IMR-90 (cell line): ENCODE results near the gene SH3RF3. TPM values are rescaled to one million over a fixed set of nuclear protein-coding genes. Genes with fewer than 3 reads are reported as not detected.

ENCODE experiments used
- ATAC-seq: fragments of 200-7000 bp; cut with Tn5 transposase; 2 replicates; pipeline ENCODE4 v1.9.1; 2020; ENCODE audit warnings: low read depth, mild to moderate bottlenecking, moderate library complexity
- BruUV-seq: library from RNA; stranded (reverse); fragments of 400-500 nt; replicated peaks from 2 replicates; lab custom pipeline; 2021; lab: Mats Ljungman, UMichigan
- CTCF ChIA-PET: fragments of 300-600 bp; formaldehyde crosslinking; extraction: SDS; loops from one replicate; lab custom pipeline; 2021; ENCODE audit warnings: antibody characterized with exemption; lab: Yijun Ruan, JAX
- POLR2A ChIA-PET: fragments of 300-600 bp; sonication (Branson Sonifier 250); formaldehyde crosslinking; loops from one replicate; lab custom pipeline; 2022; ENCODE audit warnings: antibody characterized with exemption; ENCODE audit not compliant: unreplicated experiment; lab: Charles Lee
- DNase-seq: peaks from one replicate; pipeline ENCODE4 v3.0.0; 2013
- H2AFZ ChIP-seq: replicated peaks from 2 replicates; pipeline ENCODE3; 2013; ENCODE audit warnings: low read length, mild to moderate bottlenecking; ENCODE audit not compliant: poor library complexity
- H2AK5ac ChIP-seq: 2 replicates; pipeline ENCODE4 v1.6.1; 2013; ENCODE audit warnings: low read depth, low read length, inconsistent platforms
- H2AK9ac ChIP-seq: replicated peaks from 2 replicates; pipeline ENCODE3; 2013; ENCODE audit warnings: mild to moderate bottlenecking, low read depth, low read length, moderate library complexity; ENCODE audit not compliant: poor library complexity
- H2BK120ac ChIP-seq: 2 replicates; pipeline ENCODE4 v1.6.1; 2013; ENCODE audit warnings: low read depth, low read length, inconsistent platforms
- H2BK15ac ChIP-seq: 3 replicates; pipeline ENCODE4 v1.6.1; 2013; ENCODE audit warnings: low read depth, low read length, inconsistent platforms
- H2BK20ac ChIP-seq: 2 replicates; pipeline ENCODE4 v1.6.1; 2013; ENCODE audit warnings: low read depth, mild to moderate bottlenecking, inconsistent platforms, low read length, moderate library complexity
- H2BK5ac ChIP-seq: 2 replicates; pipeline ENCODE4 v1.6.1; 2013; ENCODE audit warnings: mild to moderate bottlenecking, low read depth, low read length, inconsistent platforms; ENCODE audit not compliant: poor library complexity, severe bottlenecking
- H3K14ac ChIP-seq: replicated peaks from 2 replicates; pipeline ENCODE4 v1.6.1; 2013; ENCODE audit warnings: low read depth, low read length, inconsistent platforms
- H3K18ac ChIP-seq: 2 replicates; pipeline ENCODE4 v1.6.1; 2013; ENCODE audit warnings: low read depth, low read length, control low read depth
- H3K23ac ChIP-seq: 2 replicates; pipeline ENCODE4 v1.6.1; 2013; ENCODE audit warnings: low read depth, low read length, inconsistent platforms
- H3K27ac ChIP-seq: 2 replicates; pipeline ENCODE4 v1.5.1; 2013; ENCODE audit warnings: mild to moderate bottlenecking, control low read depth, low read length; ENCODE audit not compliant: insufficient read depth
- H3K27me3 ChIP-seq: 2 replicates; pipeline ENCODE4 v1.6.1; 2013; ENCODE audit warnings: low read length; ENCODE audit not compliant: control insufficient read depth, insufficient read depth
- H3K36me3 ChIP-seq: 2 replicates; pipeline ENCODE4 v1.6.1; 2013; ENCODE audit warnings: low read length, mixed read lengths; ENCODE audit not compliant: control insufficient read depth, insufficient read depth
- H3K4ac ChIP-seq: 2 replicates; pipeline ENCODE4 v1.6.1; 2013; ENCODE audit warnings: low read depth, low read length, inconsistent platforms
- H3K4me1 ChIP-seq: 2 replicates; pipeline ENCODE4 v1.6.1; 2013; ENCODE audit warnings: low read length, mixed read lengths; ENCODE audit not compliant: control insufficient read depth, insufficient read depth
- H3K4me2 ChIP-seq: 2 replicates; pipeline ENCODE4 v1.6.1; 2013; ENCODE audit warnings: low read depth, mild to moderate bottlenecking, control low read depth, low read length, moderate library complexity
- H3K4me3 ChIP-seq: 2 replicates; pipeline ENCODE4 v1.5.1; 2013; ENCODE audit warnings: low read depth, mild to moderate bottlenecking, control low read depth, low read length, moderate library complexity; ENCODE audit not compliant: insufficient read depth
- H3K56ac ChIP-seq: 2 replicates; pipeline ENCODE4 v1.6.1; 2013; ENCODE audit warnings: low read length, inconsistent platforms; ENCODE audit not compliant: insufficient read depth; ENCODE audit errors: extremely low read depth
- H3K79me1 ChIP-seq, 2 experiments: 2 replicates each; pipeline ENCODE4 v1.6.1; 2013; ENCODE audit warnings: low read length in 2 of 2, inconsistent platforms in 1 of 2, low read depth in 1 of 2
- H3K9ac ChIP-seq: 2 replicates; pipeline ENCODE4 v1.6.1; 2013; ENCODE audit warnings: low read depth, low read length, control low read depth
- H3K9me1 ChIP-seq: 2 replicates; pipeline ENCODE4 v1.6.1; 2013; ENCODE audit warnings: low read length, inconsistent platforms; ENCODE audit not compliant: insufficient read depth
- H3K9me3 ChIP-seq: 2 replicates; pipeline ENCODE4 v1.6.1; 2013; ENCODE audit warnings: low read length; ENCODE audit not compliant: control insufficient read depth, insufficient read depth
- H4K20me1 ChIP-seq: 2 replicates; pipeline ENCODE4 v1.6.1; 2013; ENCODE audit warnings: low read length, inconsistent platforms; ENCODE audit not compliant: insufficient read depth
- H4K5ac ChIP-seq: 2 replicates; pipeline ENCODE4 v1.6.1; 2013; ENCODE audit warnings: mild to moderate bottlenecking, low read depth, low read length, control low read depth
- H4K8ac ChIP-seq, 2 experiments: 2 replicates each; pipeline ENCODE4 v1.6.1; 2013; ENCODE audit warnings: low read depth in 2 of 2, low read length in 2 of 2, control low read depth in 1 of 2, inconsistent platforms in 1 of 2
- H4K91ac ChIP-seq: 2 replicates; pipeline ENCODE4 v1.6.1; 2013; ENCODE audit warnings: low read depth, low read length, inconsistent platforms; ENCODE audit not compliant: insufficient read depth
- BHLHE40 ChIP-seq: fragments of 150-350 bp; IDR thresholded peaks from 2 replicates; pipeline ENCODE4 v1.6.1; 2016; ENCODE audit warnings: mild to moderate bottlenecking, low read depth, low read length
- CEBPB ChIP-seq: IDR thresholded peaks from 2 replicates; pipeline ENCODE4 v1.6.1; 2012; ENCODE audit warnings: low read depth, low read length, improper control_type of control experiment
- CHD1 ChIP-seq: IDR thresholded peaks from 2 replicates; pipeline ENCODE4 v1.6.1; 2012; ENCODE audit warnings: low read depth, low read length, improper control_type of control experiment
- FOS ChIP-seq: fragments of 150-350 bp; IDR thresholded peaks from 2 replicates; pipeline ENCODE4 v1.6.1; 2016; ENCODE audit warnings: low read depth, low read length
- MAFK ChIP-seq: IDR thresholded peaks from 2 replicates; pipeline ENCODE4 v1.6.1; 2012; ENCODE audit warnings: low read depth, low read length, improper control_type of control experiment
- MAZ ChIP-seq: IDR thresholded peaks from 2 replicates; pipeline ENCODE4 v1.6.1; 2012; ENCODE audit warnings: low read depth, mild to moderate bottlenecking, low read length, improper control_type of control experiment, moderate library complexity, borderline replicate concordance
- MXI1 ChIP-seq: IDR thresholded peaks from 2 replicates; pipeline ENCODE4 v1.6.1; 2012; ENCODE audit warnings: low read depth, mild to moderate bottlenecking, low read length, moderate library complexity, borderline replicate concordance
- NFE2L2 ChIP-seq: fragments of 150-350 bp; IDR thresholded peaks from 2 replicates; pipeline ENCODE4 v1.6.1; 2016; ENCODE audit warnings: low read depth, mild to moderate bottlenecking, low read length
- RCOR1 ChIP-seq: IDR thresholded peaks from 2 replicates; pipeline ENCODE4 v1.6.1; 2012; ENCODE audit warnings: mild to moderate bottlenecking, low read length, improper control_type of control experiment; ENCODE audit not compliant: insufficient replicate concordance
- RFX5 ChIP-seq: IDR thresholded peaks from 2 replicates; pipeline ENCODE4 v1.8.0; 2012; ENCODE audit warnings: low read depth, mild to moderate bottlenecking, low read length, moderate library complexity
- SMC3 ChIP-seq: fragments of 150-350 bp; IDR thresholded peaks from 2 replicates; pipeline ENCODE4 v1.6.1; 2016; ENCODE audit warnings: low read depth, mild to moderate bottlenecking, antibody characterized with exemption, low read length, moderate library complexity
- WGBS, 2 experiments: methylation state at CpG; one replicate each; pipeline versions ENCODE4 v1.1.5 to v1.1.7; 2013; ENCODE audit warnings: missing lambda C conversion rate in 2 of 2; ENCODE audit not compliant: insufficient read length in 1 of 2; ENCODE audit errors: extremely low coverage in 2 of 2; 5-methylcytosine and 5-hydroxymethylcytosine counted together
- dilution Hi-C: fragments of 300-500 bp; cut with HindIII; formaldehyde crosslinking; loops from one replicate; pipeline ENCODE4 v1.14.3; 2018; ENCODE audit warnings: low sequenced_read_pairs; ENCODE audit not compliant: unreplicated experiment
- in situ Hi-C: fragments of 300-500 bp; cut with MboI; formaldehyde crosslinking; loops from 3 replicates; pipeline ENCODE4 v1.14.3; 2019; ENCODE audit warnings: low sequenced_read_pairs, inconsistent platforms, mixed read lengths
- intact Hi-C: fragments of 100-400 bp; cut with micrococcal nuclease; formaldehyde crosslinking; loops from 2 replicates; pipeline ENCODE4 v1.10.0; 2022
- polyA plus RNA-seq, 3 experiments: library from polyadenylated mRNA; depleted of rRNA; stranded (reverse); fragments of >200 nt; gene quantifications; 2 replicates each; pipeline ENCODE4 v1.2.3, GENCODE V29; 2012; ENCODE audit warnings: low replicate concordance in 1 of 3
- total RNA-seq: library from RNA; depleted of rRNA; stranded (reverse); fragments of >200 nt; gene quantifications from 2 replicates; pipeline ENCODE4 v1.2.3, GENCODE V29; 2012
- TF ChIP-seq, protein P1 (sequence below): fragments of 150-350 bp; IDR thresholded peaks from 2 replicates; pipeline ENCODE4 v1.6.1; 2016; ENCODE audit warnings: low read depth, mild to moderate bottlenecking, low read length, moderate library complexity, borderline replicate concordance
- TF ChIP-seq, protein P2 (sequence below): conservative IDR thresholded peaks from 2 replicates; pipeline ENCODE4 v1.5.1; 2012; ENCODE audit warnings: mild to moderate bottlenecking, low read depth, low read length, improper control_type of control experiment
- TF ChIP-seq, protein P3 (sequence below): fragments of 150-350 bp; IDR thresholded peaks from 2 replicates; pipeline ENCODE4 v1.6.1; 2017; ENCODE audit warnings: mild to moderate bottlenecking, antibody characterized with exemption, low read length, low read depth

SH3RF3 gene
- total and polyA plus RNA-seq, 2 of the 4 experiments (the other 2 are of a cell fraction) = 3.4 to 5.3 TPM

DNA sequence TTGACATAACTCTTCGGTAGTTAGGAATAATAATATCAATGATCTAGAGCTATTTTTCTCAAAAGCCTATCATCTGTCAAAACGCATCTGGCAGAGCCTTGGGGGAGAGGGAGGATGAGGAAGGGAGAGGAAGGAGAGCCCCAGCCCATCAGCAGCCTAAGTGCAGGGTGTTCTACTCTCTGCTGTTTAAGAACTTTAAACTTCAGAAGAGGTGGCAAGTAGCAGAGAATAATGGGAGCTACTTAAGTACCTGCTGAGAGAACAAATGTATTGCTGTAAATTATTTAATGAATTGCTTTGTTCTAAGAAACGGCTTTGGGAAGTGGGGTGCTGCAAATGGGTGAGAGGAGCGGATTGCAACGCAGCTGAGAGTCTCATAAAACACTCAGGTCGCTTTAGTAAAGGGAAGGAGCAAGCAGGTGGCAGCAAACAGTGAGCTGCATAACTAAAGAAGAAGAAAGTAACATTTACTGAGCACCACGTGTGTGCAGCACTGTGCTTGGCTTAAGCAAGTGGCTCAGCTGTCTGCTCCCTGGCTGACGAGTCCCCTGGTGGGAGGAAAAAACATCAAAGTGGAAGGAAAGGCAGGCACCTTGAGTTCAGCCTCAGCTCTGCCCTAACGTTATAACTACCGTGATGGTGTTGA lies 26.3 kb upstream of the SH3RF3 start:
- H3K18ac ChIP-seq = no peak overlapping the region
- no peak overlapping the region for H2BK5ac ChIP-seq
- no peak overlapping the region for H2BK120ac ChIP-seq
- no peaks in the 10 kb centered on the region for H3K9me3 ChIP-seq
- no peaks in the 10 kb centered on the region for H3K9me1 ChIP-seq
- H2AK5ac ChIP-seq = no peak overlapping the region
- H3K27me3 ChIP-seq = peaks cover 37% of the 10 kb centered on the region
- H3K4me1 ChIP-seq = no peaks in the 10 kb centered on the region
- no peak overlapping the region for H2AFZ ChIP-seq
- 6% methylated on average over 2 of the region's 10 CpGs; no CpG with 5 or more reads in 1 of the 2 experiments for WGBS, 2 experiments
- intact Hi-C loops (no loop called here), dilution Hi-C loops (no loop called here), in situ Hi-C loops (no loop called here)
- no peak overlapping the region for H3K27ac ChIP-seq
- H2BK20ac ChIP-seq = no peak overlapping the region
- ChIA-PET POLR2A (no interaction called here), CTCF (interaction anchor here (0.6 kb wide), 1 partner anchor 486 kb away, joined by 3 read pairs; no protein-coding TSS in a partner anchor)
- no peak overlapping the region for H3K56ac ChIP-seq
- no peak overlapping the region for H3K4ac ChIP-seq
- no peak overlapping the region for H2BK15ac ChIP-seq
- no TSS peak for BruUV-seq
- DNase-seq (no peak), ATAC-seq (no peak)
- no peak overlapping the region for H4K91ac ChIP-seq
- H4K20me1 ChIP-seq = no peaks in the 10 kb centered on the region
- no peak for TF ChIP-seq MAZ
- no peak for TF ChIP-seq SMC3
- TF ChIP-seq, protein P1, sequence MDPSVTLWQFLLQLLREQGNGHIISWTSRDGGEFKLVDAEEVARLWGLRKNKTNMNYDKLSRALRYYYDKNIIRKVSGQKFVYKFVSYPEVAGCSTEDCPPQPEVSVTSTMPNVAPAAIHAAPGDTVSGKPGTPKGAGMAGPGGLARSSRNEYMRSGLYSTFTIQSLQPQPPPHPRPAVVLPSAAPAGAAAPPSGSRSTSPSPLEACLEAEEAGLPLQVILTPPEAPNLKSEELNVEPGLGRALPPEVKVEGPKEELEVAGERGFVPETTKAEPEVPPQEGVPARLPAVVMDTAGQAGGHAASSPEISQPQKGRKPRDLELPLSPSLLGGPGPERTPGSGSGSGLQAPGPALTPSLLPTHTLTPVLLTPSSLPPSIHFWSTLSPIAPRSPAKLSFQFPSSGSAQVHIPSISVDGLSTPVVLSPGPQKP = no peak
- TF ChIP-seq FOS = no peak
- no peak for TF ChIP-seq NFE2L2
- TF ChIP-seq CHD1 = no peak
- no peak for TF ChIP-seq MXI1
- no peak for TF ChIP-seq CEBPB
- TF ChIP-seq BHLHE40 = no peak
- TF ChIP-seq, protein P2, sequence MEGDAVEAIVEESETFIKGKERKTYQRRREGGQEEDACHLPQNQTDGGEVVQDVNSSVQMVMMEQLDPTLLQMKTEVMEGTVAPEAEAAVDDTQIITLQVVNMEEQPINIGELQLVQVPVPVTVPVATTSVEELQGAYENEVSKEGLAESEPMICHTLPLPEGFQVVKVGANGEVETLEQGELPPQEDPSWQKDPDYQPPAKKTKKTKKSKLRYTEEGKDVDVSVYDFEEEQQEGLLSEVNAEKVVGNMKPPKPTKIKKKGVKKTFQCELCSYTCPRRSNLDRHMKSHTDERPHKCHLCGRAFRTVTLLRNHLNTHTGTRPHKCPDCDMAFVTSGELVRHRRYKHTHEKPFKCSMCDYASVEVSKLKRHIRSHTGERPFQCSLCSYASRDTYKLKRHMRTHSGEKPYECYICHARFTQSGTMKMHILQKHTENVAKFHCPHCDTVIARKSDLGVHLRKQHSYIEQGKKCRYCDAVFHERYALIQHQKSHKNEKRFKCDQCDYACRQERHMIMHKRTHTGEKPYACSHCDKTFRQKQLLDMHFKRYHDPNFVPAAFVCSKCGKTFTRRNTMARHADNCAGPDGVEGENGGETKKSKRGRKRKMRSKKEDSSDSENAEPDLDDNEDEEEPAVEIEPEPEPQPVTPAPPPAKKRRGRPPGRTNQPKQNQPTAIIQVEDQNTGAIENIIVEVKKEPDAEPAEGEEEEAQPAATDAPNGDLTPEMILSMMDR = no peak
- no peak for TF ChIP-seq RCOR1
- TF ChIP-seq MAFK = no peak
- no peak for TF ChIP-seq RFX5
- TF ChIP-seq, protein P3, sequence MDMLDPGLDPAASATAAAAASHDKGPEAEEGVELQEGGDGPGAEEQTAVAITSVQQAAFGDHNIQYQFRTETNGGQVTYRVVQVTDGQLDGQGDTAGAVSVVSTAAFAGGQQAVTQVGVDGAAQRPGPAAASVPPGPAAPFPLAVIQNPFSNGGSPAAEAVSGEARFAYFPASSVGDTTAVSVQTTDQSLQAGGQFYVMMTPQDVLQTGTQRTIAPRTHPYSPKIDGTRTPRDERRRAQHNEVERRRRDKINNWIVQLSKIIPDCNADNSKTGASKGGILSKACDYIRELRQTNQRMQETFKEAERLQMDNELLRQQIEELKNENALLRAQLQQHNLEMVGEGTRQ = no peak
- no peak overlapping the region for H3K4me2 ChIP-seq
- no peaks in the 10 kb centered on the region for H3K36me3 ChIP-seq
- H3K14ac ChIP-seq = no peak overlapping the region
- no peak overlapping the region for H4K5ac ChIP-seq
- no peak overlapping the region for H3K9ac ChIP-seq
- H3K23ac ChIP-seq = no peak overlapping the region
- no peak overlapping the region for H4K8ac ChIP-seq
- H3K79me1 ChIP-seq = no peaks in the 10 kb centered on the region
- no peak overlapping the region for H3K4me3 ChIP-seq
- no peak overlapping the region for H2AK9ac ChIP-seq
